ENCODE results near the gene IDS.
"Not testable (repeated sequence)": the region's sequence is repeated elsewhere in the genome, so short reads cannot be mapped to it uniquely, and the experiment has no call there.

IDS gene

DNA sequence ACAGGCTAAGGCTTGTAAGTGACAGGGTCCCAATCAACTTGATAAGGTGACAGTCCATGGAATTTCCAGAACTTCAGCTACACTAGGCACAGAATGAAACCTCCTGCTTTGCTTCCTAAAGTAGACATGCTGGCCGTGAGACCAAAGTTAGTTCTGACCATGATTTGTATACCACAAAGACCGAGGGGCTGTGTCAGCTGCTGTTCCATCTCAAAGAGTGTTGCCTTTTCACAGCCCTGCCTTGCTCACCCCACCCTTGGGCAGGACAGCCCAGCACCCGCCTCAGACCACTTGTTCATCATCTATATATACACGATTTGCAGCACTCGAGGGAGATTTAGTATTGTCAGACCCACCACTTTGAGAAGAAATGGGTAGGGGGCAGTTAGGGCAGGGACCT lies 5.3 kb downstream of the IDS start:
- no peak for DNase-seq (ENCODE audit: low read depth in 2 of 2)

- DNase-seq (ENCODE audit: low read depth in 2 of 2) = no peak
Measured at GRCh38 chrX:149498767-149499166, 6.3 kb downstream of the IDS start.

GRCh38 chrX:149497626-149498025 lies 7.5 kb downstream of the IDS start:
- no peak for DNase-seq (ENCODE audit: low read depth in 2 of 2)

- DNase-seq (ENCODE audit: low read depth in 2 of 2) = no peak
Measured at GRCh38 chrX:149497054-149497453, 8.1 kb downstream of the IDS start.

- DNase-seq (ENCODE audit: low read depth in 2 of 2) = no peak
Measured at GRCh38 chrX:149495573-149496071, 9.5 kb downstream of the IDS start.

- DNase-seq (ENCODE audit: low read depth in 2 of 2) = no peak
Measured at GRCh38 chrX:149494844-149495565, 10.1 kb downstream of the IDS start.

GRCh38 chrX:149493567-149494562 lies 11.2 kb downstream of the IDS start:
- no peak for DNase-seq (ENCODE audit: low read depth in 2 of 2)

DNA sequence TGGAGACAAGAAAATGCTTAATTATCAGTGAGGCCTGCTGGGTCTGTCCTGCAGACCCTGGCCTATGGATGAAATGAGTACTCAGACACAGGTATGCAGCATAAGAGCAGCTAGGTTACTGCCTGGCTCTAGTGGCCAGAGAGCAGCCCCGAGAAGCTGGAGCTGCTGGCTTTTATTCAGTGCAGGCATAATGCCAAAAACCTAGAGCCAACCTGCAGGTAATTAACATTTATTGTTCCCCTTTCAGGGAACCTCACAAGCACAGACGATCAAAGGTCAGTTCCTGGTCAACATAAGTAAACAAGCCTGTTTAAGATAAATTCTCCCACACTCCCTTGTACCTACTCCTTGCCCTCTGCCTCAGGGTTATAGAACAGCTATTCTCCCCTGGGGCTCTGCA lies 13.3 kb downstream of the IDS start:
- no peak for DNase-seq (ENCODE audit: low read depth in 2 of 2)

- DNase-seq (ENCODE audit: low read depth in 2 of 2) = no peak
Measured at GRCh38 chrX:149490100-149490499, 15.0 kb downstream of the IDS start.

- DNase-seq (ENCODE audit: low read depth in 2 of 2) = not testable (repeated sequence)
Measured at GRCh38 chrX:149488411-149489052, 16.6 kb downstream of the IDS start.

DNA sequence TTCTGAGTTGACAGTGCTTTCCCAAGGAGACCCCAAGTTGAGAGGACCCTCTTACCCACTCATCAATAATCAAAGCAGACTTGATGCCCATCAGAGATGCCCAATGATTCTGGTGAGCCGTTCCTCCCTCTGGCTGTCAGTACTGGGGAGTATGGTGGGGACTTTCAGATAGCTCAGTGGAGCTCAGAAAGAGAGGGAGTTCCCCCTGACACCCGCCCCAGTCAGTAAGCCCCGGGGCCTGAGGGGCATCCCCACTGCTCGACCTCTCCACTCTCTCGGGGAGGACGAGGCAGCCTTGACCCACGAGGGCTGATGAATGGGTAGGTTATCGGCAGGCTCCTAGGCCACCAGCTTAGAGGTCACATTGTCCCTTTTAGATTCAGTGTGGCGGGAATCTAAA lies 17.1 kb downstream of the IDS start:
- DNase-seq (ENCODE audit: low read depth in 2 of 2) = not testable (repeated sequence)

- DNase-seq (ENCODE audit: low read depth in 2 of 2) = no peak
Measured at GRCh38 chrX:149487292-149487691, 17.8 kb downstream of the IDS start.

- no peak for DNase-seq (ENCODE audit: low read depth in 2 of 2)
Measured at GRCh38 chrX:149476513-149476912, 28.6 kb downstream of the IDS start.

GRCh38 chrX:149473966-149474365 lies 31.1 kb downstream of the IDS start:
- no peak for DNase-seq (ENCODE audit: low read depth in 2 of 2)

DNA sequence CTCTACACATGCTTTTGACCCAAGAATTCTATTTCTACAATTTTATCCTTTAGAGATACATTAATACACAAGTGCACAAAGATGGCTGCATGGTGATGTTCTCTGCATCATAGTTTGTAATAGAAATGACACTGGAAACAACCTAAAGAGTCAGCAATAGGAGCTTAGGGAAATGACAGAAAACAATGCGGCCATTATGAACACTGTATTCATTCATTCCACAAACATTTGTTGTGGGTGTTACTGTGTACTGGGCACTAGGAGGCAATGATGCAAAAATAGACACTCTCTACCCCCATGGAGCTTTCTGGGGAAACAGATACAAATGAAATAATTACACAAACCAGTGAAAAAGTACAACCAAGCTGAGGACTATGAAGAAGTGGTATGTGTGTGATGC lies 32.0 kb downstream of the IDS start:
- no peak for DNase-seq (ENCODE audit: low read depth in 2 of 2)

DNA sequence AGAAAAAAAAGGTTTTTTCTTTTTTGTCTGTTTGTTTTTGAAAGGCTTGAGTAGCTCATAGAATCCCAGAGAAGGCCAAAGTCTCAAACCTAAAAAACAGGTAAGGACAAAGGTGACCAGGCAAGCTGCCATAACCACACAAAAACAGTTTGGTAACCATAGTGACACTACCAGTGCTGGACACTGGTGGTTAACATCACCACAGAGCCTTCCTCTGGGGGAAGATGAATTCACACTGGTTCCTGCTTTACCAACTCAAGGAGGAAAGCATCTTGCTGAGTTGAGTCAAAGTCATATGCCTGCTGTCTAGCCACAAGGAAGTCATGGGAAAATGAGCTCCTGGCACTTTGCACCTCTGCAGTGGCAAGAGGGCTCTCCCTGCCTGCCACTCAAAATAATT lies 32.5 kb downstream of the IDS start:
- no peak for DNase-seq (ENCODE audit: low read depth in 2 of 2)

DNA sequence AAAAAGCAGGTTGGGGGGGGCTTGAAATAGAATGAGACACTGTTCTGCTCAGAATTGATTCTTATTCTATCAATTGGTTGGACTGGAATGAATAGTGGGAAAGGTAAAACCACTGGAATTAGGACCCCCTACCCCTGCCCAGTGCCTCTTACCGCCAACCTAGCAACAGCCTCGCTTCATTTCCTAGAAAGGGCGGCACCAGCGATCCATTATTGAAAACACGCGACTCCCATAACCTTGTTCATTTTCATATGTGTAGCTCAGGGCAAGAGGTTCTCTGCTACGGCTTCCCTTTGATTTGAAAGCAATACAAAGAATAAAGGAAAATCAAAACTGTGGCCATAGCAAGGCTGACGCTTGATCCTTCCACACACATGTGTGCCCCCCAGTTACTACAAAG lies 33.7 kb downstream of the IDS start:
- DNase-seq (ENCODE audit: low read depth in 2 of 2) = no peak

DNA sequence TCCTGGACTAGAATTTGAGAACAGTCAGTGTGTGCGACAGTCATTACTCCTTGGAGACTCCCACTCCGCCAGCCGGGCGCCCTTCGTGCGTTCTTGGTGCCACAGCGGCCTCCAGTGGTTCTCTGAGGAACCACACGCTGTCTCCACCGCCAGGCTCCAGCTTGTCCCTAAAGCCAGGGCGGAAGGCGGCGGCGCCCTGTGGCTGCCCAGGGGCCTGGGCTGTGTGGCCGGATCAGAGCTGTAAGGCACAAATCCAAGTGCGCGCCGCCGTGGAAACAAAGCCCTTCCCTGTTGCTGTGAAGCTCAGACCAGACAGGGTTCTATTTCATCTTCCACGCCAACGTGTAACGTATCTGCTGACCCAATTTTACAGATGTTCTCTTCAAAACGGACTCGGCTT lies 34.2 kb downstream of the IDS start:
- peak; percentile 36 to 54 for DNase-seq (ENCODE audit: low read depth in 2 of 2)

DNA sequence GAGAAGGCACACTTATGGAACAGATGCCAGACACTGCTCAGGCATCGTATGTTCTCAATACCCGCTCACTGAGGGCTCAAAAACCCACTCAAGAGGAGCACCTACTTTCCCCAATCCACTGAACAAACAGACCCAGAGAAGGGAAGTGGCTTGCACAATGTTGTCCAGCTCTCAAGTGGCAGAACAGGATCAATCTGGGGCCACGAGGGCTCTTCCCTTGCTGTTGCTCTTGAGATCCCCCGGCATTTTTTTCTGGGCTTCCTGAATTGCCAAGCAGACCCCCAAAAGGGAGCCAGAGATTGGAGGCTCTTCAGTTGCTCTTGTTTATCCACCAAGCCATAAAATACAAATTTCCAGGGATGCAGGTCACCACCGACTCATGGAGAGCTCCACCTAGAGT lies 35.7 kb downstream of the IDS start:
- no peak for DNase-seq (ENCODE audit: low read depth in 2 of 2)

DNA sequence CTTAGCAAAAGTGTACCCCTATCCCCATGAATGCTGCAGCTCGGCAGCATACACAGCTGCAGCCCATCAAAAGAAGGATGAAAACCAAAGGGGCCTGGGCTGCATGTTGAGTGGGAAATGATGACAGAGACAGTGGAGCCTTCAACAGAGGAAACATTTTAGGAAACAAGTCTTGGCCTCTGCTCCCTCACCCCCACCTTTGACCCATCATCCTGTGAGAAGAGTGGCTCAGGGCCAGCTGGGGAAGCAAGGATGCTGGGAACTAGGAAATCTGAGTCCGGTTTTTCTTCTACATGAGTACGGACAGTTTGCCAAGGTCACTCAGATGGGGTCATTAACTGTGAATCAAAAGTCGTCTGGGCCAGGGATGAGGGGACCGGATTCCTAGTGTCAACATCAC lies 37.2 kb downstream of the IDS start:
- no peak for DNase-seq (ENCODE audit: low read depth in 2 of 2)

GRCh38 chrX:149467461-149467860 lies 37.6 kb downstream of the IDS start:
- DNase-seq (ENCODE audit: low read depth in 2 of 2) = no peak

- no peak for DNase-seq (ENCODE audit: low read depth in 2 of 2)
Measured at GRCh38 chrX:149462849-149463248, 42.3 kb downstream of the IDS start.
